HEK293T (cell line): ENCODE measurements around the gene LUZP1.

ENCODE experiments used
- CTCF ChIA-PET: fragments of 350-600 bp; formaldehyde crosslinking; extraction: SDS; loops from one replicate; lab custom pipeline; 2021; ENCODE audit warnings: antibody characterized with exemption, inconsistent platforms; lab: Yijun Ruan, JAX
- POLR2A ChIA-PET: fragments of 350-600 bp; formaldehyde crosslinking; extraction: SDS; loops from one replicate; lab custom pipeline; 2020; ENCODE audit warnings: antibody characterized with exemption, inconsistent platforms; lab: Yijun Ruan, JAX
- DNase-seq: peaks from one replicate; pipeline ENCODE4 v3.0.0; 2012; ENCODE audit warnings: mixed read lengths; ENCODE audit errors: extremely low spot score
- ARNT ChIP-seq: fragments of 450-650 bp; IDR thresholded peaks from 2 replicates; pipeline ENCODE4 v1.6.1; 2017; ENCODE audit warnings: mild to moderate bottlenecking
- BHLHE40 ChIP-seq: fragments of 450-650 bp; IDR thresholded peaks from 2 replicates; pipeline ENCODE4 v1.6.1; 2016; ENCODE audit warnings: mild to moderate bottlenecking, moderate library complexity, borderline replicate concordance
- CTBP1 ChIP-seq: fragments of 450-650 bp; IDR thresholded peaks from 2 replicates; pipeline ENCODE4 v1.6.1; 2016; ENCODE audit warnings: borderline replicate concordance
- ELF4 ChIP-seq: fragments of 450-650 bp; IDR thresholded peaks from 2 replicates; pipeline ENCODE4 v1.6.1; 2017; ENCODE audit warnings: antibody characterized with exemption
- FOXA1 ChIP-seq: fragments of 450-650 bp; IDR thresholded peaks from 2 replicates; pipeline ENCODE4 v1.6.1; 2016; ENCODE audit warnings: mild to moderate bottlenecking
- FOXK2 ChIP-seq: fragments of 450-650 bp; IDR thresholded peaks from 2 replicates; pipeline ENCODE4 v1.6.1; 2016; ENCODE audit warnings: mild to moderate bottlenecking
- FOXM1 ChIP-seq: fragments of 450-650 bp; IDR thresholded peaks from 2 replicates; pipeline ENCODE4 v1.6.1; 2017; ENCODE audit warnings: mild to moderate bottlenecking, borderline replicate concordance
- HDGF ChIP-seq: fragments of 450-650 bp; IDR thresholded peaks from 2 replicates; pipeline ENCODE4 v1.6.1; 2017; ENCODE audit warnings: antibody characterized with exemption, borderline replicate concordance
- L3MBTL2 ChIP-seq: fragments of 450-650 bp; conservative IDR thresholded peaks from 2 replicates; pipeline ENCODE4 v1.6.1; 2016; ENCODE audit warnings: mild to moderate bottlenecking
- LEF1 ChIP-seq: fragments of 450-650 bp; IDR thresholded peaks from 2 replicates; pipeline ENCODE4 v1.6.1; 2017; ENCODE audit warnings: mild to moderate bottlenecking, borderline replicate concordance
- NFRKB ChIP-seq: fragments of 450-650 bp; IDR thresholded peaks from 2 replicates; pipeline ENCODE4 v1.6.1; 2016; ENCODE audit warnings: mild to moderate bottlenecking, moderate library complexity
- PKNOX1 ChIP-seq: fragments of 450-650 bp; IDR thresholded peaks from 2 replicates; pipeline ENCODE4 v1.6.1; 2016
- SP1 ChIP-seq: fragments of 450-650 bp; IDR thresholded peaks from 2 replicates; pipeline ENCODE4 v1.6.1; 2017
- SUZ12 ChIP-seq: fragments of 450-650 bp; IDR thresholded peaks from 2 replicates; pipeline ENCODE4 v1.6.1; 2016; ENCODE audit warnings: mild to moderate bottlenecking
- TARDBP ChIP-seq: fragments of 450-650 bp; IDR thresholded peaks from 2 replicates; pipeline ENCODE4 v1.6.1; 2016
- ZNF384 ChIP-seq: fragments of 450-650 bp; IDR thresholded peaks from 2 replicates; pipeline ENCODE4 v1.6.1; 2016

The LUZP1 gene

GRCh38 chr1:23083714-23084480 lies 84.8 kb downstream of the LUZP1 start:
- CTCF ChIA-PET = no interaction called here
- TF ChIP-seq PKNOX1 = no peak
- no peak for DNase-seq
- POLR2A ChIA-PET = no interaction called here

- CTCF ChIA-PET = interaction anchor here (2.1 kb wide), 1 partner anchor 103 kb away, joined by 7 read pairs; no protein-coding TSS in a partner anchor
- POLR2A ChIA-PET = no interaction called here
- TF ChIP-seq NFRKB (no peak), TARDBP (no peak), SP1 (no peak), SUZ12 (no peak), FOXA1 (no peak)
- DNase-seq = peak; percentile 25
Observed at GRCh38 chr1:23081376-23081775, 87.3 kb downstream of the LUZP1 start.

- DNase-seq = no peak
- ChIA-PET CTCF (interaction anchor here (2.1 kb wide), 1 partner anchor 104 kb away, joined by 7 read pairs; no protein-coding TSS in a partner anchor), POLR2A (no interaction called here)
- no peak for TF ChIP-seq ZNF384
- TF ChIP-seq HDGF = no peak
- no peak for TF ChIP-seq L3MBTL2
- no peak for TF ChIP-seq LEF1
- TF ChIP-seq FOXK2 = no peak
- TF ChIP-seq FOXA1 = no peak
- TF ChIP-seq BHLHE40 = no peak
- no peak for TF ChIP-seq NFRKB
- no peak for TF ChIP-seq ELF4
- no peak for TF ChIP-seq FOXM1
- no peak for TF ChIP-seq CTBP1
- no peak for TF ChIP-seq PKNOX1
- no peak for TF ChIP-seq TARDBP
- no peak for TF ChIP-seq SP1
- TF ChIP-seq SUZ12 = no peak
Observed at GRCh38 chr1:23080885-23081284, 87.8 kb downstream of the LUZP1 start.

- TF ChIP-seq TARDBP = no peak
- TF ChIP-seq PKNOX1 = peak; percentile 39; the same call in 1 of the 2 replicates
- no peak for DNase-seq
- POLR2A ChIA-PET = no interaction called here
- CTCF ChIA-PET = no interaction called here
Observed at GRCh38 chr1:23079025-23079424, 89.6 kb downstream of the LUZP1 start.

GRCh38 chr1:23074012-23074411 lies 94.6 kb downstream of the LUZP1 start:
- CTCF ChIA-PET = no interaction called here
- POLR2A ChIA-PET = no interaction called here
- DNase-seq = no peak
- no peak for TF ChIP-seq BHLHE40
- TF ChIP-seq CTBP1 = no peak
- TF ChIP-seq L3MBTL2 = no peak
- no peak for TF ChIP-seq LEF1
- no peak for TF ChIP-seq TARDBP
- no peak for TF ChIP-seq NFRKB
- TF ChIP-seq ARNT = no peak
- TF ChIP-seq FOXA1 = no peak
- no peak for TF ChIP-seq ELF4
- no peak for TF ChIP-seq FOXK2
- TF ChIP-seq SP1 = no peak
- no peak for TF ChIP-seq SUZ12
- TF ChIP-seq ZNF384 = no peak
- no peak for TF ChIP-seq PKNOX1
- no peak for TF ChIP-seq HDGF
- no peak for TF ChIP-seq FOXM1

- ChIA-PET CTCF (interaction anchor here (0.5 kb wide), 1 partner anchor 128 kb away, joined by 3 read pairs; no protein-coding TSS in a partner anchor), POLR2A (interaction anchor here (1.1 kb wide), 1 partner anchor 276 kb away, joined by 3 read pairs; no protein-coding TSS in a partner anchor)
- TF ChIP-seq BHLHE40 (no peak), LEF1 (no peak), L3MBTL2 (no peak), ARNT (no peak), FOXA1 (no peak), FOXK2 (no peak)
- no peak for DNase-seq
Observed at GRCh38 chr1:23069675-23070074, 99.0 kb downstream of the LUZP1 start.
